ENCODE data around the gene UFSP1. TPM values are rescaled to one million over a fixed set of nuclear protein-coding genes. Genes with fewer than 3 reads are reported as not detected.

The UFSP1 gene
- total and polyA plus RNA-seq, 7 donors: 2.5 to 8.0 (median 5.4) TPM

- ATAC-seq (peak; percentile 46 to 80 (median 64)), DNase-seq (peak; percentile 82 to 93)
- Histone ChIP-seq H3K4me1 (peaks cover 12% of the 10 kb centered on the region), H3K9me3 (no peaks in the 10 kb centered on the region), H3K27me3 (ENCODE audit: insufficient read depth in 3 of 3, low read length in 2 of 3) (no peaks in the 10 kb centered on the region), H3K36me3 (ENCODE audit: insufficient read depth in 1 of 2, low read depth in 1 of 2) (peaks cover 0 to 11% of the 10 kb centered on the region in 2 donors), H3K4me3 (peak overlapping the region; percentile 77), H3K27ac (peak overlapping the region; percentile 83)
- intact Hi-C loops (cut with DNase I): no loop called here
- 16 to 45% (median 26%) methylated on average over 44 to 46 of the region's 46 CpGs for WGBS, 3 donors
- TF ChIP-seq CTCF (IDR thresholded peaks at IDR 0.05): no peak
These were observed 23.4 kb downstream of the UFSP1 start for GRCh38 chr7:100865938-100866728.

GRCh38 chr7:100865372-100865911, 24.1 kb downstream of the UFSP1 start:
- intact Hi-C loops (cut with DNase I): no loop called here
- no peak for TF ChIP-seq CTCF (IDR thresholded peaks at IDR 0.05)
- Histone ChIP-seq H3K9me3 (no peaks in the 10 kb centered on the region), H3K4me1 (peaks cover 12% of the 10 kb centered on the region), H3K27ac (no peak overlapping the region), H3K4me3 (peak overlapping the region; percentile 77), H3K36me3 (ENCODE audit: insufficient read depth in 1 of 2, low read depth in 1 of 2) (peaks cover 0 to 9% of the 10 kb centered on the region in 2 donors), H3K27me3 (ENCODE audit: insufficient read depth in 3 of 3, low read length in 2 of 3) (no peaks in the 10 kb centered on the region)
- WGBS, 3 donors: 67 to 80% (median 71%) methylated on average over 17 of the region's 17 CpGs
- ATAC-seq (peak in 1 of 4 donors; percentile 13), DNase-seq (no peak)

- TF ChIP-seq CTCF (IDR thresholded peaks at IDR 0.05): no peak
- Histone ChIP-seq H3K9me3 (no peaks in the 10 kb centered on the region), H3K27ac (no peak overlapping the region), H3K4me3 (no peak overlapping the region), H3K4me1 (peaks cover 12% of the 10 kb centered on the region), H3K27me3 (ENCODE audit: insufficient read depth in 3 of 3, low read length in 2 of 3) (no peaks in the 10 kb centered on the region), H3K36me3 (ENCODE audit: insufficient read depth in 1 of 2, low read depth in 1 of 2) (peaks cover 0 to 12% of the 10 kb centered on the region in 2 donors)
- WGBS, 3 donors: 88 to 92% (median 89%) methylated on average over 12 of the region's 12 CpGs
- ATAC-seq (no peak), DNase-seq (peak in 1 of 2 donors; percentile 6)
- intact Hi-C loops (cut with DNase I): no loop called here
These were observed 25.2 kb downstream of the UFSP1 start for GRCh38 chr7:100864263-100864845.

- H3K4me3 ChIP-seq: no peak overlapping the region
- no peak overlapping the region for H3K27ac ChIP-seq
- H3K9me3 ChIP-seq: no peaks in the 10 kb centered on the region
- peaks cover 12% of the 10 kb centered on the region for H3K4me1 ChIP-seq
- peaks cover 0 to 12% of the 10 kb centered on the region in 2 donors for H3K36me3 ChIP-seq (ENCODE audit: insufficient read depth in 1 of 2, low read depth in 1 of 2)
- intact Hi-C loops (cut with DNase I): no loop called here
- 43 to 62% (median 61%) methylated on average over 10 of the region's 10 CpGs for WGBS, 3 donors
- ATAC-seq (no peak), DNase-seq (peak in 1 of 2 donors; percentile 18)
- no peaks in the 10 kb centered on the region for H3K27me3 ChIP-seq (ENCODE audit: insufficient read depth in 3 of 3, low read length in 2 of 3)
- no peak for TF ChIP-seq CTCF (IDR thresholded peaks at IDR 0.05)
These were observed 26.0 kb downstream of the UFSP1 start for GRCh38 chr7:100863406-100863950.
